ENCODE results near the gene IPO7. TPM values are rescaled to one million over a fixed set of nuclear protein-coding genes. Genes with fewer than 3 reads are reported as not detected.

IPO7 gene
- total and polyA plus RNA-seq, 2 of the 13 experiments (the other 11 are each of a cell fraction or from before 2014, with no cell fraction given), result 59.4 to 98.4 TPM

DNA sequence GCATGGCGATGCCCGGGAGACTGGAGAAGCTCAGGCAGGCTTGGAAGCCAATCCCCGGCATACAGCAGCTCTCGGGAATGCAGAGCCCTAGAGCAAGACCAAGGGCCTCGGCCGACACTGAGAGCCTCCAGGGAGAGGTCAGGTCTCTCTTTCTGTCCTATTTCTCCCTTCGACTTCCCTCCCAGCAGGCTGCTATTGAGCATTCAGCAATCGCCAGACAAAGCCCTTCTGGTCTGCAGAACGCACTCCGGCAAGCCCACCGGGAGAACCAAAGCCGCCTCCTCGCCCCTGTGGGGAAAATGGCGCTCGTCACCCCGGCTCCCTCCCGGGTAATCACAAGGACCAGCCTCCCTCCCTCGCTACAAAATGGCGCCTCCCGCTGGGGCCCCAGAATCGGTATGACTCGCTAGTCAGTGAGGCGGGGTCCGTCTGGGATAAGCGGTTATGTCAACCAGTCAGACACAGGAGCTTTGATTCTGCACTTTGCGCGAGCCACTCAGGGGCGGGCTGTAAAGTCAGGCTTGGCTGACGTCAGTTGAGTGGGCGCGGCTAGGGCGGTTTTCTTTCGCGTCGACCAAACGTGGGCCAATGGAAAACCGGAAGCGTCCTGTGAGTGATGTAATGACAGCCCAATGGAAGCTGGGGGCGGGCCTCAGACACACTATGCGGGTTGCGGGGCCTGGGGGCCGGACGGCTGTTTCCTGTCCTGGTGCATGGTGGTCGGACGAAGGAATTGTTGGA is 76.0 kb downstream of the IPO7 start, which contains the start of gene ZNF143 (continued):
- TF ChIP-seq, protein P1, sequence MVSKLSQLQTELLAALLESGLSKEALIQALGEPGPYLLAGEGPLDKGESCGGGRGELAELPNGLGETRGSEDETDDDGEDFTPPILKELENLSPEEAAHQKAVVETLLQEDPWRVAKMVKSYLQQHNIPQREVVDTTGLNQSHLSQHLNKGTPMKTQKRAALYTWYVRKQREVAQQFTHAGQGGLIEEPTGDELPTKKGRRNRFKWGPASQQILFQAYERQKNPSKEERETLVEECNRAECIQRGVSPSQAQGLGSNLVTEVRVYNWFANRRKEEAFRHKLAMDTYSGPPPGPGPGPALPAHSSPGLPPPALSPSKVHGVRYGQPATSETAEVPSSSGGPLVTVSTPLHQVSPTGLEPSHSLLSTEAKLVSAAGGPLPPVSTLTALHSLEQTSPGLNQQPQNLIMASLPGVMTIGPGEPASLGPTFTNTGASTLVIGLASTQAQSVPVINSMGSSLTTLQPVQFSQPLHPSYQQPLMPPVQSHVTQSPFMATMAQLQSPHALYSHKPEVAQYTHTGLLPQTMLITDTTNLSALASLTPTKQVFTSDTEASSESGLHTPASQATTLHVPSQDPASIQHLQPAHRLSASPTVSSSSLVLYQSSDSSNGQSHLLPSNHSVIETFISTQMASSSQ (IDR thresholded peaks at IDR 0.05; ENCODE audit: low read depth), result no peak
- TF ChIP-seq, protein P1 (CRISPR knock-in tag; IDR thresholded peaks at IDR 0.05; ENCODE audit: borderline replicate concordance), result no peak
- no peak for TF ChIP-seq FOSL1 (CRISPR knock-in tag; IDR thresholded peaks at IDR 0.05; ENCODE audit: borderline replicate concordance)
- no peak for TF ChIP-seq MAFG (CRISPR knock-in tag; IDR thresholded peaks at IDR 0.05)
- TF ChIP-seq NCOA2 (CRISPR knock-in tag; IDR thresholded peaks at IDR 0.05), result no peak
- TF ChIP-seq RARG (CRISPR knock-in tag; IDR thresholded peaks at IDR 0.05; ENCODE audit: low read depth), result no peak
- peak; percentile 75; the same call in 1 of the 2 replicates for TF ChIP-seq NRL (CRISPR knock-in tag; IDR thresholded peaks at IDR 0.05; ENCODE audit: borderline replicate concordance)
- TF ChIP-seq, protein P2, sequence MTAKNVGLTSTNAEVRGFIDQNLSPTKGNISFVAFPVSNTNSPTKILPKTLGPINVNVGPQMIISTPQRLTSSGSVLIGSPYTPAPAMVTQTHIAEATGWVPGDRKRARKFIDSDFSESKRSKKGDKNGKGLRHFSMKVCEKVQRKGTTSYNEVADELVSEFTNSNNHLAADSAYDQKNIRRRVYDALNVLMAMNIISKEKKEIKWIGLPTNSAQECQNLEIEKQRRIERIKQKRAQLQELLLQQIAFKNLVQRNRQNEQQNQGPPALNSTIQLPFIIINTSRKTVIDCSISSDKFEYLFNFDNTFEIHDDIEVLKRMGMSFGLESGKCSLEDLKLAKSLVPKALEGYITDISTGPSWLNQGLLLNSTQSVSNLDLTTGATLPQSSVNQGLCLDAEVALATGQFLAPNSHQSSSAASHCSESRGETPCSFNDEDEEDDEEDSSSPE (CRISPR knock-in tag; IDR thresholded peaks at IDR 0.05), result no peak; the same call in 1 of the 2 replicates
- TF ChIP-seq KLF9 (CRISPR knock-in tag; IDR thresholded peaks at IDR 0.05; ENCODE audit: low read depth), result no peak
- TF ChIP-seq ZNF724P (CRISPR knock-in tag; IDR thresholded peaks at IDR 0.05; ENCODE audit: borderline replicate concordance), result no peak
- TF ChIP-seq, protein P3, sequence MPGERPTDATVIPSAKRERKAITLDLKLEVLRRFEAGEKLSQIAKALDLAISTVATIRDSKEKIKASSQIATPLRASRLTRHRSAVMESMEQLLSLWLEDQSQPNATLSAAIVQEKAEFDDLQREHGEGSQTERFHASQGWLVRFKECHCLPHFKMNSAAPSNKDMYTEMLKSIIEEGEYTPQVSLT (CRISPR knock-in tag; IDR thresholded peaks at IDR 0.05; ENCODE audit: borderline replicate concordance, low read depth), result no peak
- no peak; a peak in 1 of 4 replicates for TF ChIP-seq MAFK (conservative IDR thresholded peaks at IDR 0.05 in 1 of 2, IDR thresholded peaks at IDR 0.05 in 1 of 2; ENCODE audit: low read length in 2 of 2)
- TF ChIP-seq ZNF564 (CRISPR knock-in tag; IDR thresholded peaks at IDR 0.05), result no peak; the same call in none of the 2 replicates
- no peak for TF ChIP-seq U2AF1 (optimal IDR thresholded peaks at IDR 0.05; ENCODE audit: low read depth, low read length)
- no peak for TF ChIP-seq ZBTB20 (CRISPR knock-in tag; IDR thresholded peaks at IDR 0.05; ENCODE audit: borderline replicate concordance, low read depth)
- TF ChIP-seq ZFP90 (CRISPR knock-in tag; IDR thresholded peaks at IDR 0.05; ENCODE audit: borderline replicate concordance), result 0 out of 2 replicates have a peak, but pooled peaks have one; percentile 20
- 0 out of 2 replicates have a peak, but pooled peaks have one; percentile 12 for TF ChIP-seq ZNF44 (CRISPR knock-in tag; IDR thresholded peaks at IDR 0.05)
- peak; percentile 87 for TF ChIP-seq ZNF878 (CRISPR knock-in tag; IDR thresholded peaks at IDR 0.05)
- TF ChIP-seq NFYC (CRISPR knock-in tag; IDR thresholded peaks at IDR 0.05), result peak; percentile 95
- peak; percentile 15; the same call in 1 of the 2 replicates for TF ChIP-seq EED (CRISPR knock-in tag; IDR thresholded peaks at IDR 0.05)
- no peak for TF ChIP-seq SETDB1 (CRISPR knock-in tag; IDR thresholded peaks at IDR 0.05; ENCODE audit: borderline replicate concordance)
- TF ChIP-seq CBFB (CRISPR knock-in tag; IDR thresholded peaks at IDR 0.05), result no peak
- TF ChIP-seq NR2F2 (IDR thresholded peaks at IDR 0.05; ENCODE audit: borderline replicate concordance, low read depth), result no peak
- TF ChIP-seq POLR2AphosphoS2 (IDR thresholded peaks at IDR 0.05; ENCODE audit: low read depth, low read length), result no peak

Measured in HepG2 (cell line).